Measurements from ENCODE around the gene LRP10. TPM values are rescaled to one million over a fixed set of nuclear protein-coding genes. Genes with fewer than 3 reads are reported as not detected.
"Not testable (repeated sequence)": the region's sequence is repeated elsewhere in the genome, so short reads cannot be mapped to it uniquely, and the experiment has no call there.

The LRP10 gene
- total RNA-seq, 1 donor from 2014 or later = 171 TPM

GRCh38 chr14:22905627-22906026, 34.1 kb downstream of the LRP10 start:
- Mint-ChIP-seq H3K36me3 (ENCODE audit: unreplicated experiment) (peaks cover 53% of the 10 kb centered on the region), H3K27ac (ENCODE audit: unreplicated experiment) (no peak overlapping the region), H3K27me3 (ENCODE audit: unreplicated experiment) (no peaks in the 10 kb centered on the region), H3K9me3 (ENCODE audit: unreplicated experiment) (no peaks in the 10 kb centered on the region), H3K4me3 (ENCODE audit: unreplicated experiment) (no peak overlapping the region), H3K4me1 (ENCODE audit: unreplicated experiment) (no peaks in the 10 kb centered on the region)
- DNase-seq (ENCODE audit: extremely low spot score, unreplicated experiment) = no peak
- TF ChIP-seq CTCF (IDR thresholded peaks at IDR 0.05) = no peak

GRCh38 chr14:22906073-22906472, 34.5 kb downstream of the LRP10 start:
- no peak for DNase-seq (ENCODE audit: extremely low spot score, unreplicated experiment)
- TF ChIP-seq CTCF (IDR thresholded peaks at IDR 0.05) = no peak
- Mint-ChIP-seq H3K4me3 (ENCODE audit: unreplicated experiment) (no peak overlapping the region), H3K36me3 (ENCODE audit: unreplicated experiment) (peaks cover 52% of the 10 kb centered on the region), H3K27ac (ENCODE audit: unreplicated experiment) (no peak overlapping the region), H3K9me3 (ENCODE audit: unreplicated experiment) (no peaks in the 10 kb centered on the region), H3K27me3 (ENCODE audit: unreplicated experiment) (no peaks in the 10 kb centered on the region), H3K4me1 (ENCODE audit: unreplicated experiment) (no peaks in the 10 kb centered on the region)

- H3K4me3 Mint-ChIP-seq (ENCODE audit: unreplicated experiment) = no peak overlapping the region
- H3K36me3 Mint-ChIP-seq (ENCODE audit: unreplicated experiment) = peaks cover 47% of the 10 kb centered on the region
- H3K4me1 Mint-ChIP-seq (ENCODE audit: unreplicated experiment) = peaks cover 3% of the 10 kb centered on the region
- no peaks in the 10 kb centered on the region for H3K27me3 Mint-ChIP-seq (ENCODE audit: unreplicated experiment)
- no peak for TF ChIP-seq CTCF (IDR thresholded peaks at IDR 0.05)
- H3K9me3 Mint-ChIP-seq (ENCODE audit: unreplicated experiment) = no peaks in the 10 kb centered on the region
- no peak overlapping the region for H3K27ac Mint-ChIP-seq (ENCODE audit: unreplicated experiment)
- no peak for DNase-seq (ENCODE audit: extremely low spot score, unreplicated experiment)
Observed at GRCh38 chr14:22907429-22907828, 35.9 kb downstream of the LRP10 start.

GRCh38 chr14:22908601-22909000, 37.1 kb downstream of the LRP10 start:
- Mint-ChIP-seq H3K4me1 (ENCODE audit: unreplicated experiment) (peaks cover 4% of the 10 kb centered on the region), H3K4me3 (ENCODE audit: unreplicated experiment) (no peak overlapping the region), H3K27ac (ENCODE audit: unreplicated experiment) (no peak overlapping the region), H3K9me3 (ENCODE audit: unreplicated experiment) (no peaks in the 10 kb centered on the region), H3K36me3 (ENCODE audit: unreplicated experiment) (peaks cover 47% of the 10 kb centered on the region), H3K27me3 (ENCODE audit: unreplicated experiment) (no peaks in the 10 kb centered on the region)
- TF ChIP-seq CTCF (IDR thresholded peaks at IDR 0.05) = no peak
- no peak for DNase-seq (ENCODE audit: extremely low spot score, unreplicated experiment)

GRCh38 chr14:22910916-22911315, 39.4 kb downstream of the LRP10 start:
- Mint-ChIP-seq H3K27me3 (ENCODE audit: unreplicated experiment) (no peaks in the 10 kb centered on the region), H3K36me3 (ENCODE audit: unreplicated experiment) (peaks cover 24% of the 10 kb centered on the region), H3K4me1 (ENCODE audit: unreplicated experiment) (peaks cover 4% of the 10 kb centered on the region), H3K9me3 (ENCODE audit: unreplicated experiment) (no peaks in the 10 kb centered on the region), H3K4me3 (ENCODE audit: unreplicated experiment) (no peak overlapping the region), H3K27ac (ENCODE audit: unreplicated experiment) (no peak overlapping the region)
- TF ChIP-seq CTCF (IDR thresholded peaks at IDR 0.05) = no peak
- no peak for DNase-seq (ENCODE audit: extremely low spot score, unreplicated experiment)

- not testable (repeated sequence) for DNase-seq (ENCODE audit: extremely low spot score, unreplicated experiment)
Observed at GRCh38 chr14:22914836-22915235, 43.3 kb downstream of the LRP10 start.

More at GRCh38 chr14:22914836-22915235, 43.3 kb downstream of the LRP10 start:
- not testable (repeated sequence) for H3K4me3 Mint-ChIP-seq (ENCODE audit: unreplicated experiment); H3K27me3 Mint-ChIP-seq (ENCODE audit: unreplicated experiment); H3K9me3 Mint-ChIP-seq (ENCODE audit: unreplicated experiment); H3K27ac Mint-ChIP-seq (ENCODE audit: unreplicated experiment)
- Mint-ChIP-seq H3K4me1 (ENCODE audit: unreplicated experiment) (peaks cover 25% of the 10 kb centered on the region), H3K36me3 (ENCODE audit: unreplicated experiment) (peaks cover 12% of the 10 kb centered on the region)
